ENCODE measurements around the gene SKIDA1.

The SKIDA1 gene

GRCh38 chr10:21493784-21494183 is 31.7 kb downstream of the SKIDA1 start:
- TF ChIP-seq, protein P1, sequence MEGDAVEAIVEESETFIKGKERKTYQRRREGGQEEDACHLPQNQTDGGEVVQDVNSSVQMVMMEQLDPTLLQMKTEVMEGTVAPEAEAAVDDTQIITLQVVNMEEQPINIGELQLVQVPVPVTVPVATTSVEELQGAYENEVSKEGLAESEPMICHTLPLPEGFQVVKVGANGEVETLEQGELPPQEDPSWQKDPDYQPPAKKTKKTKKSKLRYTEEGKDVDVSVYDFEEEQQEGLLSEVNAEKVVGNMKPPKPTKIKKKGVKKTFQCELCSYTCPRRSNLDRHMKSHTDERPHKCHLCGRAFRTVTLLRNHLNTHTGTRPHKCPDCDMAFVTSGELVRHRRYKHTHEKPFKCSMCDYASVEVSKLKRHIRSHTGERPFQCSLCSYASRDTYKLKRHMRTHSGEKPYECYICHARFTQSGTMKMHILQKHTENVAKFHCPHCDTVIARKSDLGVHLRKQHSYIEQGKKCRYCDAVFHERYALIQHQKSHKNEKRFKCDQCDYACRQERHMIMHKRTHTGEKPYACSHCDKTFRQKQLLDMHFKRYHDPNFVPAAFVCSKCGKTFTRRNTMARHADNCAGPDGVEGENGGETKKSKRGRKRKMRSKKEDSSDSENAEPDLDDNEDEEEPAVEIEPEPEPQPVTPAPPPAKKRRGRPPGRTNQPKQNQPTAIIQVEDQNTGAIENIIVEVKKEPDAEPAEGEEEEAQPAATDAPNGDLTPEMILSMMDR (IDR thresholded peaks at IDR 0.05; ENCODE audit: control insufficient read depth, insufficient read depth, low read depth, low read length, missing control alignments): no peak
- H3K4me3 ChIP-seq (ENCODE audit: control insufficient read depth, low read depth, low read length): no peak overlapping the region
- no peak for DNase-seq (ENCODE audit: low read depth)

GRCh38 chr10:21492421-21492820 is 33.1 kb downstream of the SKIDA1 start:
- no peak overlapping the region for H3K4me3 ChIP-seq (ENCODE audit: control insufficient read depth, low read depth, low read length)
- no peak for DNase-seq (ENCODE audit: low read depth)
- TF ChIP-seq, protein P1 (IDR thresholded peaks at IDR 0.05; ENCODE audit: control insufficient read depth, insufficient read depth, low read depth, low read length, missing control alignments): no peak

GRCh38 chr10:21490711-21491105 is 34.8 kb downstream of the SKIDA1 start:
- H3K4me3 ChIP-seq (ENCODE audit: control insufficient read depth, low read depth, low read length): no peak overlapping the region
- DNase-seq (ENCODE audit: low read depth): no peak
- TF ChIP-seq, protein P1 (IDR thresholded peaks at IDR 0.05; ENCODE audit: control insufficient read depth, insufficient read depth, low read depth, low read length, missing control alignments): no peak

DNA sequence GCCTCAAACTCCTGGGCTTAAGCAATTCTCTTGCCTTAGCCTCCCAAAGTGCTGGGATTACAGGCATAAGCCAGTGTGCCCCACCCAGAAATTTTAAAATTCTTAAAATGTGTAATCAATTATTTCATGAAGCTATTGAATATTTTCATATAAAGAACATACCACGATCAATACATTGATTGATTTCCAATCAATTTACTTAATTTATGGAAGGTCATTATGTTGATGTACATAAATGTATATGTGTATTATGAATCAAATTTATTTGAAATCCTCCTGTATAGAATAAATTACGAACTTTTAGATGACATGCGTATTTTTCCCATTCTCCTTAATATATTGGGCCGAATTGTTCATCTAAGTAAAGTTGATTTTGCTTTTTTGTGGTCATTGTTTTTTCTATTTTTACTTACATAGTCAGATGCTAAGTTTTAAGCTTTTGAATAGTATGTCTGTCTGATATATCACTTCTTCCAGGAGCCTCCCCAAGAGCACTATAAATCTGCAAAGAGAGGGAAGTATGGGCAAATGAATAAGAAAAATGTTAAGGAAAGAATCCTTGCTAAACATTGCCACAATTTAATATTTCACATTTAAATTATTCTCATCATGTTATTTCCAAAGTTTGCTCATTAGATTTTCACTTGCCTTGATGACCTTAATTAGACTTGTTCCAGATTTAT is 35.3 kb downstream of the SKIDA1 start:
- H3K4me3 ChIP-seq (ENCODE audit: control insufficient read depth, low read depth, low read length): no peak overlapping the region
- no peak for DNase-seq (ENCODE audit: low read depth)
- TF ChIP-seq, protein P1 (IDR thresholded peaks at IDR 0.05; ENCODE audit: control insufficient read depth, insufficient read depth, low read depth, low read length, missing control alignments): no peak

- TF ChIP-seq, protein P1 (IDR thresholded peaks at IDR 0.05; ENCODE audit: control insufficient read depth, insufficient read depth, low read depth, low read length, missing control alignments): no peak
- DNase-seq (ENCODE audit: low read depth): no peak
- H3K4me3 ChIP-seq (ENCODE audit: control insufficient read depth, low read depth, low read length): no peak overlapping the region
Observed at GRCh38 chr10:21488957-21489446, 36.5 kb downstream of the SKIDA1 start.

GRCh38 chr10:21488246-21488956 is 37.1 kb downstream of the SKIDA1 start:
- no peak for DNase-seq (ENCODE audit: low read depth)
- no peak overlapping the region for H3K4me3 ChIP-seq (ENCODE audit: control insufficient read depth, low read depth, low read length)
- TF ChIP-seq, protein P1 (IDR thresholded peaks at IDR 0.05; ENCODE audit: control insufficient read depth, insufficient read depth, low read depth, low read length, missing control alignments): no peak
